Activated naive CD4-positive, alpha-beta T cell treated with anti-CD3 and anti-CD28 coated beads for 36 hours (primary cell): Measurements from ENCODE around the gene ZNF614. TPM values are rescaled to one million over a fixed set of nuclear protein-coding genes. Genes with fewer than 3 reads are reported as not detected.
"Not testable (repeated sequence)": the region's sequence is repeated elsewhere in the genome, so short reads cannot be mapped to it uniquely, and the experiment has no call there.

Experiments used
- CTCF ChIA-PET: fragments of 350-600 bp; sonication (Branson Sonifier 250); formaldehyde crosslinking; loops from one replicate; lab custom pipeline; 2021; ENCODE audit warnings: antibody characterized with exemption; lab: Charles Lee
- DNase-seq: peaks from one replicate; pipeline ENCODE4 v3.0.0-alpha.2; 2020
- H3K27ac Mint-ChIP-seq: one replicate; pipeline ENCODE4 v1.8.0; 2021; ENCODE audit warnings: mild to moderate bottlenecking, mixed read lengths
- H3K27me3 Mint-ChIP-seq: one replicate; pipeline ENCODE4 v1.8.0; 2021; ENCODE audit warnings: low read depth, mixed read lengths
- H3K36me3 Mint-ChIP-seq: one replicate; pipeline ENCODE4 v1.8.0; 2021; ENCODE audit warnings: low read depth, mixed read lengths
- H3K4me1 Mint-ChIP-seq: one replicate; pipeline ENCODE4 v1.8.0; 2021; ENCODE audit warnings: low read depth, mixed read lengths
- H3K4me3 Mint-ChIP-seq: one replicate; pipeline ENCODE4 v1.8.0; 2021; ENCODE audit warnings: mild to moderate bottlenecking, moderate library complexity, mixed read lengths
- H3K9me3 Mint-ChIP-seq: one replicate; pipeline ENCODE4 v1.8.0; 2021; ENCODE audit warnings: mixed read lengths
- intact Hi-C: fragments of 100-400 bp; cut with micrococcal nuclease; formaldehyde crosslinking; loops from one replicate; pipeline ENCODE4 v1.15.1; 2023
- total RNA-seq, 2 experiments: library from RNA; stranded (reverse); gene quantifications; one replicate each; pipeline ENCODE4 v1.2.3, GENCODE V29; 2021

ZNF614 gene
- 1 to 10 TPM; 7.5 to 8.2 TPM for total RNA-seq

DNA sequence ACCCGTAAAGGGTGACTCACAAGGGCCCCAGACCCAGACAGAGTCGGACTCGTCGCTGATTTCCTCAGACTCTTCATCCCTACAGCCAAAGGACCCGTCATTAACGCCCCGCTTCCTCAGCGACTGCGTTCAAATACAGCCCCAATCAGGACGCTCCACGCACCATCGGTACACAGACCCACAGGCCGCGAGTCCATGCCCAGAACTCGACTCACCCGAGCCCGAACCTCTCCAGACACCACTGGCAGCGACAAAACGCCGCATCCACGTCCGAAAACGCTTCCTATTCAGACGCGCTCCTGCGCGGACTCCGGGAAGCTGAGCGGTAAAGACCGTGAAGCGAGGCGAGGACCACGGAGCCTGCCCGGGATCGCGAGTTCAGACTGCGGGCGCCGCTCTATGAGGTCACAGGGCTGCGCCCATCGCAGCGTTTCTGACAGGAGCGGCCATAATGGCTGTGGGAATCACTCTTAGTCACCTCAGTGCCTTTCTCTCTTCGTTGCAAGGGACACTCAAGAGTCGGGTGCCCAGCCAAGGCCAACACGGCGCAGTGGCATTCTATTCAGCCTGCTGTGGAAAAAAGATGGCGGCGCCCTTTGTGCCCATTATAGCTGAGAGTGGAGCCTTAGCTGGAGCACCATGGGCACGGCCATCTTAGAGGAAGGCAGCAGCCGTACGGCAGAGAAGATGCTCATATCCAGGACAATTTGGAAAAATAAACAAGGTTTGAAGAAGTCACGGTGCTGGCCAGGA lies at the start of gene ZNF614:
Gene ZNF614 (minus strand): TSS at position 353 of the 753 bp plus-strand sequence. CDS start 2,634 bp downstream, outside the sequence.
- Mint-ChIP-seq H3K4me1 (peaks cover 26% of the 10 kb centered on the region), H3K27me3 (no peaks in the 10 kb centered on the region), H3K27ac (peak within 1 kb of the TSS; percentile 91), H3K4me3 (peak within 1 kb of the TSS; percentile 82), H3K9me3 (peaks cover 42% of the 10 kb centered on the region), H3K36me3 (peaks cover 69% of the 10 kb centered on the region)
- DNase-seq: peak; percentile 90
- intact Hi-C loops: loop anchor here (1.0 to 10.0 kb wide), 5 partner anchors 20 to 456 kb away; partner anchors contain the start of genes PPP2R1A, ZNF175, ZNF350 and ZNF432
- CTCF ChIA-PET: no interaction called here

DNA sequence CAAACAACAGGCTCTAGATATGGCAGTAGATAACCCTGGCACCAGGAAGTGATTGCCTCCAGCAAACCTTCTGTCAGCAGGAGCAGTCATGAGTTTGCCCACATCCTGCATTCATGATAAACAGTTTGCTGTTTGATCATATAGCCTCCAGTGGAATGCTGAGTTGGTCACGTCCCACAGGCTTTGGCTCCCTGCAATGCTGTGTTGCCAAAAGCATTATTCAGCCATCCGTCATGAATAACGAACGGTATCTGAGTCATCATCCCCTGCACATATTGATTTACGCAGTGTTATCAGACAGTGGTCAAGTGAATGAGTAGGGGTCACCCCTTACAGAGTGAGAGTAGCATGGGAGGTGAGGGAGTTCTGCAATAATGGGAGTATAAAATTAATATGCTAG lies 42.3 kb upstream of the ZNF614 start:
- no peak for DNase-seq
- no peak overlapping the region for H3K4me3 Mint-ChIP-seq
- intact Hi-C loops: no loop called here
- no peaks in the 10 kb centered on the region for H3K27me3 Mint-ChIP-seq
- H3K36me3 Mint-ChIP-seq: peaks cover 97% of the 10 kb centered on the region
- peaks cover 78% of the 10 kb centered on the region for H3K9me3 Mint-ChIP-seq
- no peaks in the 10 kb centered on the region for H3K4me1 Mint-ChIP-seq
- CTCF ChIA-PET: no interaction called here
- H3K27ac Mint-ChIP-seq: no peak overlapping the region

DNA sequence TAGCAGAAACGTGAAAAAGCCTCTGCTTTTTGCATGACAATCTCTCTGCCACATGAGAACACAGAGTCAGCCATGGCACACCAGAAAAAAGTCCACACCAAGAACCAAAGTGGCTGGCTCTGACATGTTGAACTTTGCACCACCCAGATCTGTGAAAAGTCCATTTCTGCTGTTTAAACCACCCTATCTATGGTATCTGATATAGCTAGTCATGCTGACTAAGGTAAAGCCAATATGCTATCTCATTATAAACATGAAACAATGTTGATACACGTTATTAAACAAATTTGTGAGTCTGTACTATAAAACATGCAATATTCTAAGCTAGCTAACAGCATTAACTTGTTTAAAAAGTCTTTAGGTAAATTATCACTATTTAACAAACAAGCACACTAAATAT lies 41.5 kb upstream of the ZNF614 start:
- no peak for DNase-seq
- peaks cover 75% of the 10 kb centered on the region for H3K9me3 Mint-ChIP-seq
- H3K27me3 Mint-ChIP-seq: no peaks in the 10 kb centered on the region
- peaks cover 94% of the 10 kb centered on the region for H3K36me3 Mint-ChIP-seq
- H3K4me3 Mint-ChIP-seq: no peak overlapping the region
- no peaks in the 10 kb centered on the region for H3K4me1 Mint-ChIP-seq
- intact Hi-C loops: no loop called here
- CTCF ChIA-PET: no interaction called here
- no peak overlapping the region for H3K27ac Mint-ChIP-seq

DNA sequence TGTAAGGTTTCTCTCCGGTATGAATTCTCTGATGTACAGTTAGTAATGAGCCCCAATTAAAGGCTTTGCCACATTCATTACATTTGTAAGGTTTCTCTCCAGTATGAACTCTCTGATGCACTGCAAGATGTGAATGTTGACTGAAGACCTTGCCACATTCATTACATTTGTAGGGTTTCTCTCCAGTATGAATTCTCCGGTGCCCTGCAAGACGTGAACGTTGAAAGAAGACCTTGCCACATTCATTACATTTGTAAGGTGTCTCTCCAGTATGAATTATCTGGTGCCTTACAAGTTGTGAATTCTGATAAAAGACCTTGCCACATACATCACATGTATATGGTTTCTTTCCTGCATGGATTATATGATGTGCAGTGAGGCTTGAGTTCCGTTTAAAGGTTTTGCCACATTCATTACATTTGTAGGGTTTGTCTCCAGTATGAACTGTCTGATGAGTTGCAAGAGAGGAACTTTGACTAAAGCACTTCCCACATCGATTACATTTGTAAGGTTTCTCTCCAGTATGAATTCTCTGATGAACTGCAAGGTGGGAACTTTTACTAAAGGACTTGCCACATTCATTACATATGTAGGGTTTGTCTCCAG lies 38.2 kb upstream of the ZNF614 start:
- intact Hi-C loops: no loop called here
- Mint-ChIP-seq H3K27ac (no peak overlapping the region), H3K4me3 (no peak overlapping the region), H3K4me1 (no peaks in the 10 kb centered on the region), H3K27me3 (no peaks in the 10 kb centered on the region), H3K36me3 (peaks cover 87% of the 10 kb centered on the region), H3K9me3 (peaks cover 72% of the 10 kb centered on the region)
- DNase-seq: no peak
- CTCF ChIA-PET: no interaction called here

DNA sequence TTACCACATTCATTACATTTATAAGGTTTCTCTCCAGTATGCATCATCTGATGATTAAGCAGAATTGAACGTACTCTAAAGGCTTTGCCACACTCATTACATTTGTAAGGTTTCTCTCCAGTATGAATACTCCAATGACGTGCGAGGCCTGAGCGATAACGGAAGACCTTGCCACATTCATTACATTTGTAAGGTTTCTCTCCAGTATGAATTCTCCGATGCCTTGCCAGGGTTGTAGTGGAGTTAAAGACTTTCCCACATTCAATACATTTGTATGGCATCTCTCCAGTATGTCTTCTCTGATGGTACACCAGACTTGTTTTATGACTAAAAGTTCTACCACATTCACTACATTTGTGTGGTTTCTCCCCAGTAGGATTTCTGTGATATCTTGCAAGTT lies 37.2 kb upstream of the ZNF614 start:
- H3K9me3 Mint-ChIP-seq: peaks cover 71% of the 10 kb centered on the region
- H3K4me1 Mint-ChIP-seq: no peaks in the 10 kb centered on the region
- intact Hi-C loops: no loop called here
- H3K4me3 Mint-ChIP-seq: no peak overlapping the region
- DNase-seq: no peak
- H3K27ac Mint-ChIP-seq: no peak overlapping the region
- CTCF ChIA-PET: no interaction called here
- peaks cover 86% of the 10 kb centered on the region for H3K36me3 Mint-ChIP-seq
- H3K27me3 Mint-ChIP-seq: no peaks in the 10 kb centered on the region

DNA sequence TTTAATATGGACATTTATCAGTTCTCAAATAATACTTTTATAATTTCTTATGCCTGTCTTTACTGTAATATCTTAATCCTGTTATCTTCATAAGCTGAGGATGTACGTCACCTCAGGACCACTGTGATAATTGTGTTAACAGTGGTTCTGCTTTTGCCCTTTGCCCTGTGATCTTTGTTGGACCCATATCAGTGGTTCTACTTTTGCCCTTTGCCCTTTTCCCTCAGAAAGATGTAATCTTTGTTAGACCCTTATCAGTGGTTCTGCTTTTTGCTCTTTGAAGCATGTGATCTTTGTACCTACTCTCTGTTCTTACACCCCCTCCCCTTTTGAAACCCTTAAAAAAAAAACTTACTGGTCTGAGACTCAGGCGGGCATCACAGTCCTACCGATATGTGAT lies 28.3 kb upstream of the ZNF614 start:
- CTCF ChIA-PET, H3K27ac Mint-ChIP-seq: not testable (repeated sequence)
- H3K9me3 Mint-ChIP-seq: peaks cover 79% of the 10 kb centered on the region

DNA sequence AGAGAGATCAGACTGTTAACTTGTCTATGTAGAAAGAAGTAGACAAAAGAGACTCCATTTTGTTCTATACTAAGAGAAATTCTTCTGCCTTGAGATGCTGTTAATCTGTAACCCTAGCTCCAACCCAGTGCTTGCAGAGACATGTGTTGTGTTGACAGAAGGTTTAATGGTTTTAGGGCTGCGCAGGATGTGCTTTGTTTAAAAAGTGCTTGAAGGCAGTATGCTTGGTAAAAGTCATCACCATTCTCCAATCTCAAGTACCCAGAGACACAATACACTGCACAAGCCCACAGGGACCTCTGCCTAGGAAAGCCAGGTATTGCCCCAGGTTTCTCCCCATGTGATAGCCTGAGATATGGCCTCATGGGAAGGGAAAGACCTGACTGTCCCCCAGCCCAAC lies 23.6 kb upstream of the ZNF614 start:
- H3K9me3 Mint-ChIP-seq: peaks cover 53% of the 10 kb centered on the region
- H3K27me3 Mint-ChIP-seq, H3K4me1 Mint-ChIP-seq, DNase-seq, H3K27ac Mint-ChIP-seq, intact Hi-C loops, H3K4me3 Mint-ChIP-seq: not testable (repeated sequence)
- H3K36me3 Mint-ChIP-seq: peaks cover 73% of the 10 kb centered on the region
- CTCF ChIA-PET: interaction anchor here (0.6 kb wide), 1 partner anchor 28 kb away, joined by 4 read pairs; no protein-coding TSS in a partner anchor

More for the DNA sequence above, 28.3 kb upstream of the ZNF614 start:
- intact Hi-C loops, DNase-seq, H3K4me3 Mint-ChIP-seq, H3K4me1 Mint-ChIP-seq, H3K27me3 Mint-ChIP-seq: not testable (repeated sequence)
- peaks cover 77% of the 10 kb centered on the region for H3K36me3 Mint-ChIP-seq

DNA sequence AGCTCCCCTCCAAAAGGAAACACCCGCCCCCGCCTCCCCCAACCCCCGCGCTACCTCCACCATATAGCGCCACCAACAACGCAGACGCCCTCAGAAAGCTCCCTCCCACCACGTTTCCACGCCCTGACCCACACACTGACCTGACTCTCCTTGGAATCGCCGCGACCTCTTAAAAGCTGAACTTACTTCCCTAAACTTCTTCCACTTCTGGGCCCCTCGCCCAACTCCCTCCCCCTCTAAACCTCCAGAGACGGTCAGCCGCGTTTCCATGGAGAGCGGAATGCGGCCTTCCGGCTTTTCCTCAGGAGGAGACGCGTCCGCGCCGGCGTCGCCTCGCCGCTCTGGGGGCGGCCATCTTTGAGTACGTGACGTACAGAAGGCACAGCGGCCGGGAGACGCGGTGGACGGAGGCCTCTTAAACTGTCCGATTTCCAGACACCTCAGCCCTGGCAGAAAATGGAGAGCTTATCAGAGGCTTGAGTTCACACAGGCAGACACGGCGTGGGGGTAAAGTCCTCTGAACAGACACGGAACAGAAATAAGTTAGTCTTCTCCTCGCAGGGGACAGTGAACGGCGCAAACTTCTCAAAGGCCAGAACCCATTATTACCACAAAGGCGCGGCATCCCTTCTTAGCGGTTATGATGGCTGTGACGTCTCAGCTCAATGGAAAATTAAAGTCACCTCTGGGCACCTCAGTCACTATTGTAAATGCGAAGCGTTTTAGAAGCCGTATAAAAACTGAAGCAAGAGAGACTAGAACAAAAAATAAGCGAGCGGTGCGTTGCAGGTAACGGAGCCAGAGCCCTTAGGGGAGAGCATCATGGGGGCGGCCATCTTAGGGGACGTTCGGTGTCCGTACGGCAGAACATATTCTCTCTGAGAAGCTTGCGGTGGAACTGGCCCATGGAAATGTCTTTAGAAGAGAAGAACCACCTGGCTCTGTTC lies 20.6 kb upstream of the ZNF614 start, which contains the start of gene ZNF432:
Gene ZNF432 (minus strand): TSS at position 284 of the 947 bp plus-strand sequence. CDS start 1,970 bp downstream, outside the sequence.
- intact Hi-C loops: loop anchor here (1.0 to 5.0 kb wide), 7 partner anchors 21 to 142 kb away; partner anchors contain the start of genes ZNF350, ZNF613, ZNF614 and ZNF615
- peak within 1 kb of the TSS; percentile 93 for H3K4me3 Mint-ChIP-seq
- peaks cover 43% of the 10 kb centered on the region for H3K9me3 Mint-ChIP-seq
- H3K36me3 Mint-ChIP-seq: peaks cover 75% of the 10 kb centered on the region
- peak within 1 kb of the TSS; percentile 99 for H3K27ac Mint-ChIP-seq
- peaks cover 11% of the 10 kb centered on the region for H3K4me1 Mint-ChIP-seq
- DNase-seq: peak; percentile 82
- CTCF ChIA-PET: no interaction called here
- H3K27me3 Mint-ChIP-seq: no peaks in the 10 kb centered on the region

DNA sequence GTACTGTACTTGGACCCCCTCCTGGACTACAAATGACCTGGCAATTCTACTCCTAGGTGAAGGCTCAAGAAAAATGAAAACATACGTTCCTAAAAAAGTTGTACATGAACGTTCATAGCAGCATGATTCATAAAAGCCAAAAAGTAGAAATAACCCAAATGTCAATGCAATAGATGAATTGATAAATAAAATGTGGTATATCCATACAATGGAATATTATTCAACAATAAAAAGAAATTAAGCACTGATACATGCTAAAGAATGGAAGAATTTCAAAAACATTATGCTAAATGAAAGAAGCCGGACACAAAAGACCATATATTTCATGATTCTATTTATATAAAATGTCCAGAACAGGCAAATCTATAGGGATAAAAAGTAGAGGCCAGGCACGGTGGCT lies 11.0 kb upstream of the ZNF614 start:
- no peak for DNase-seq
- Mint-ChIP-seq H3K27me3 (no peaks in the 10 kb centered on the region), H3K36me3 (peaks cover 92% of the 10 kb centered on the region), H3K9me3 (peaks cover 59% of the 10 kb centered on the region), H3K27ac (no peak overlapping the region), H3K4me3 (no peak overlapping the region), H3K4me1 (no peaks in the 10 kb centered on the region)
- CTCF ChIA-PET: no interaction called here
- intact Hi-C loops: no loop called here

DNA sequence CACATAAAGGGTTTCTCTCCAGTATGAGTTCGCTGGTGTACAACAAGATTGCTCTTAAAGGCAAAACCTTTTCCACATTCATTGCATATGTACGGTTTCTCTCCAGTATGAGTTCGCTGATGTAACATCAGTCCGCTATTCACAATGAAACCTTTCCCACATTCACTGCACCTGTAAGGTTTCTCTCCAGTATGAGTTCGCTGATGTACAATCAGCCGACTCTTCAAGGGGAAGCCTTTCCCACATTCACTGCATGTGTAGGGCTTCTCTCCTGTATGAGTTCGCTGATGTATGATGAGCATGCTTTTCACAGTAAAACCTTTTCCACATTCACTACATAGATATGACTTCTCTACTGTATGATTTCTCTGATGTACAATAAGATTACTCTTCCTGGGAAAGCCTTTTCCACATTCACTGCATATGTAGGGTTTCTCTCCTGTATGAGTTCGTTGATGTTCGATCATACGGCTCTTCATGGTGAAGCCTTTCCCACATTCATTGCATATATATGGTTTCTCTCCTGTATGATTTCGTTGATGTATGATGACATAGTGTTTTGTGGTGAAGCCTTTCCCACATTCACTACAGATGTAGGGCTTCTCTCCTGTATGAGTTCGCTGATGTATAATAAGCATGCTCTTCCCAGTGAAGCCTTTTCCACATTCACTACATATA lies 6.0 kb upstream of the ZNF614 start:
- peaks cover 4% of the 10 kb centered on the region for H3K4me1 Mint-ChIP-seq
- DNase-seq: no peak
- H3K9me3 Mint-ChIP-seq: peaks cover 58% of the 10 kb centered on the region
- H3K36me3 Mint-ChIP-seq: peaks cover 81% of the 10 kb centered on the region
- no peaks in the 10 kb centered on the region for H3K27me3 Mint-ChIP-seq
- H3K4me3 Mint-ChIP-seq: no peak overlapping the region
- no peak overlapping the region for H3K27ac Mint-ChIP-seq
- intact Hi-C loops: no loop called here
- CTCF ChIA-PET: no interaction called here

DNA sequence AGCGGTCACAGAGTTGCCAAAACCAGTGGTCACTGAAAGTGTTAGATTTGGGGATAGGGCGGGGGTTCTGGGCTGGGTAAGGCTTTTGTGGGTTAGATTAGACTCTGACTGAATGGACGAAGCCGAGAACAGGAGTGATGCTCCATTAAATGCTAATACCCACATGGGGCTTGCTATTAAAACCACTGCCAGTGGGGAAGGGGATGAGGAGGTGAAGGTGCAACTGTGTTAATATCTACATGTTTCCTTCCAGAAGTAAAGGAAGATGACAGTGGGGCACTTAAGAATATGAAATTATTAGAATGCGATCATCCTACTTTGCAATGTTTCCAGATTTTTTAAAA lies 573 bp upstream of the ZNF614 start:
- Mint-ChIP-seq H3K27ac (peak overlapping the region; percentile 91), H3K4me1 (peaks cover 26% of the 10 kb centered on the region), H3K9me3 (peaks cover 45% of the 10 kb centered on the region), H3K36me3 (peaks cover 69% of the 10 kb centered on the region), H3K4me3 (peak overlapping the region; percentile 82), H3K27me3 (no peaks in the 10 kb centered on the region)
- CTCF ChIA-PET: no interaction called here
- DNase-seq: no peak
- intact Hi-C loops: loop anchor here (1.0 to 10.0 kb wide), 5 partner anchors 20 to 456 kb away; partner anchors contain the start of genes PPP2R1A, ZNF175, ZNF350 and ZNF432
